Lung microvascular endothelial cell (primary cell): ENCODE measurements around the gene NPHS1. TPM values are rescaled to one million over a fixed set of nuclear protein-coding genes. Genes with fewer than 3 reads are reported as not detected.
"Not testable (repeated sequence)": the region's sequence is repeated elsewhere in the genome, so short reads cannot be mapped to it uniquely, and the experiment has no call there.

Source experiments
- DNase-seq, 2 donors: peaks; one replicate each; pipeline versions ENCODE4 v3.0.0 to v3.0.0-alpha.2; 2010; ENCODE audit warnings: low read depth in 2 of 2
- total RNA-seq: library from RNA; depleted of rRNA; stranded (reverse); fragments of >200 nt; gene quantifications from 2 replicates; pipeline ENCODE4 v1.2.1, GENCODE V29; 2014

The NPHS1 gene
- total RNA-seq, 1 donor from 2014 or later: not detected

GRCh38 chr19:35879770-35880317 is 27.5 kb upstream of the NPHS1 start:
- DNase-seq: peak; percentile 85 to 90

DNA sequence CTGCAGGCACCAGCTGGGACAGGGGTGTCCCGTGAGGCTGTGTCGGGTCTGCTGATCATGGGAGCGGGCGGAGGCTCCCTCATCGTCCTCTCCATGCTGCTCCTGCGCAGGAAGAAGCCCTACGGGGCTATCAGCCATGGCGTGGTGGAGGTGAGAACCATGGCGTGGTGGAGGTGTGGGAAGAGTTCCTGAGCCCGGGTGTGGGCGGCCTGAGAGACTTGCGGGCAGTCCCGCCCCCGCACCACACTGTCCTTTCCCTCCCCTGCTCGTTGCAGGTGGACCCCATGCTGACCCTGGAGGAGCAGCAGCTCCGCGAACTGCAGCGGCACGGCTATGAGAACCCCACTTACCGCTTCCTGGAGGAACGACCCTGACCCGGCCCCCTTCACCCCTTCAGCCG is 26.8 kb upstream of the NPHS1 start:
- DNase-seq: no peak

DNA sequence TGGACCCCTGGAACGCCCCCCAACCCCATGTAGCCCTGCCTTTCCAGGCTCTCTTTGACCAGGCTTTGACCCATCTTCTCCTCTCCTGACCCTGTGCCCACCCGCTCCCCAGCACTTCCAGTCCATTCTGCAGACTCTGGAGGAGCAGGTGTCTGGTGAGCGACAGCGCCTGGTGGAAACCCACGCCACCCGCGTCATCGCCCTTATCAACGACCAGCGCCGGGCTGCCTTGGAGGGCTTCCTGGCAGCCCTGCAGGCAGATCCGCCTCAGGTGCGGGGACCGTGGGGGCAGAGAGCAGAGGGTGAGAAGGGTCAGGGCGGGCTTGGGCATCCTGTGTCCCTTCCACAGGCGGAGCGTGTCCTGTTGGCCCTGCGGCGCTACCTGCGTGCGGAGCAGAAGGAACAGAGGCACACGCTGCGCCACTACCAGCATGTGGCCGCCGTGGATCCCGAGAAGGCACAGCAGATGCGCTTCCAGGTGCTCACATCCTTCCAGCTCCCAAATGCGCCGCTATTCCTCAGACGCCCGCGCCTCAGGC is 22.2 kb upstream of the NPHS1 start:
- DNase-seq: no peak

GRCh38 chr19:35872180-35872579 is 19.9 kb upstream of the NPHS1 start:
- no peak for DNase-seq

GRCh38 chr19:35871611-35872010 is 19.3 kb upstream of the NPHS1 start:
- no peak for DNase-seq

DNA sequence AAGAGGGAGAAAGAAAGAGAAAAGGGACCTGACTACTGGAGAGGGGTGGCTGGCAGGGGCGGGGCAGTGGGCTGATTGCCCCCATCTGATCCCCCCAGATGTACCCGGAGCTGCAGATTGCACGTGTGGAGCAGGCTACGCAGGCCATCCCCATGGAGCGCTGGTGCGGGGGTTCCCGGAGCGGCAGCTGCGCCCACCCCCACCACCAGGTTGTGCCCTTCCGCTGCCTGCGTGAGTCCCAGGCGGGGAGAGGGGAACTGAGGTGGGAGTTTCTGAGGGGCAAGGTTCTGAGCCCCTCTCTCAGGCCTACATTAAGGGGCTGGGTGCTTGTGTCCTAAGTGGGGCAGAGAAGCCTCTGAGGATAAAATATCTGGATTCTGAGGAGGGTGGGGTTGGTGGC is 18.5 kb upstream of the NPHS1 start:
- DNase-seq: no peak

GRCh38 chr19:35870124-35870736 is 17.9 kb upstream of the NPHS1 start:
- DNase-seq: not testable (repeated sequence)

GRCh38 chr19:35869327-35870123 is 17.2 kb upstream of the NPHS1 start:
- DNase-seq: peak; percentile 73 to 74

GRCh38 chr19:35868823-35869326 is 16.6 kb upstream of the NPHS1 start:
- no peak for DNase-seq

- DNase-seq: peak; percentile 32 to 59
These were observed 16.0 kb upstream of the NPHS1 start, which contains the start of gene APLP1 for GRCh38 chr19:35868172-35868822. APLP1 (plus strand) TSS chr19:35868574; CDS start chr19:35868637, 63 bp downstream.

- DNase-seq: no peak
These were observed 10.7 kb upstream of the NPHS1 start for GRCh38 chr19:35863018-35863417.

DNA sequence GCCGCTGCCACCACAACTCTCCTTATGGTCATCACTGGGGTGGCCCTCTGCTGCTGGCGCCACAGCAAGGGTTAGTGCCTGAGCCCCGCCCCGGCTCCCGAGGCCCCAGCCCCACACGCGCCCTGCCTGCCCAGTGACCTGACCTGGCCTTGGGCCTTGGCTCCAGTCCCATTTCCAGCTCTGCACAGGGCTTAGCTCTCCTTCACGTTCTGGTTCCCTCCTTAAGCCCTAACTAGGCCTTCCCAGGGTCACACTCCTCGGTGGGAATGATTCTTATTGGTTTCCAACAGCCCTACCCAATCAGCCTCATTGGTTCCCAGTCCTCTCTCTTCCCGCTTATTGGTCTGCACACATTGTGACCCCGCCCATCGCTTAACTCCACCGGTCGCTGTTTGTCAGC is 10.2 kb upstream of the NPHS1 start:
- DNase-seq: no peak

DNA sequence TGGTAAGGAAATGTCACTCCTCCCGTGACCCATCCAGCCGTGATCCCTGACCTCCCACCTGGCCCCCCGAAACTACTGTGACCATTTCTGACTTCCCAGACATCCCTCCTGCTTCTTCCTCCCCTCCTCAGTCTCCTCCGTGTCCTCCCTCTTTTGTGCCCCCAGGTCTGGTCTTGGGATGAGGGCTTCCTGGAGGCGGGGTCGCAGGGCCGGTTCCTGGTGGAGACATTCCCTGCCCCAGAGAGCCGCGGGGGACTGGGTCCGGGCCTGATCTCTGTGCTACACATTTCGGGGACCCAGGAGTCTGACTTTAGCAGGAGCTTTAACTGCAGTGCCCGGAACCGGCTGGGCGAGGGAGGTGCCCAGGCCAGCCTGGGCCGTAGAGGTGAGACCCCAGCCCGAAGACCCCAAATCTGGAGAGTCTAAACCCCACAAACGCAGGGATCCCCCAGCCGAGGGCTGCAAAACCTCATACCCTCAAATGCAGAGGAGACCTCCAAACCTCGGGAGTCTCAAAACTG is 9.4 kb upstream of the NPHS1 start:
- no peak for DNase-seq

DNA sequence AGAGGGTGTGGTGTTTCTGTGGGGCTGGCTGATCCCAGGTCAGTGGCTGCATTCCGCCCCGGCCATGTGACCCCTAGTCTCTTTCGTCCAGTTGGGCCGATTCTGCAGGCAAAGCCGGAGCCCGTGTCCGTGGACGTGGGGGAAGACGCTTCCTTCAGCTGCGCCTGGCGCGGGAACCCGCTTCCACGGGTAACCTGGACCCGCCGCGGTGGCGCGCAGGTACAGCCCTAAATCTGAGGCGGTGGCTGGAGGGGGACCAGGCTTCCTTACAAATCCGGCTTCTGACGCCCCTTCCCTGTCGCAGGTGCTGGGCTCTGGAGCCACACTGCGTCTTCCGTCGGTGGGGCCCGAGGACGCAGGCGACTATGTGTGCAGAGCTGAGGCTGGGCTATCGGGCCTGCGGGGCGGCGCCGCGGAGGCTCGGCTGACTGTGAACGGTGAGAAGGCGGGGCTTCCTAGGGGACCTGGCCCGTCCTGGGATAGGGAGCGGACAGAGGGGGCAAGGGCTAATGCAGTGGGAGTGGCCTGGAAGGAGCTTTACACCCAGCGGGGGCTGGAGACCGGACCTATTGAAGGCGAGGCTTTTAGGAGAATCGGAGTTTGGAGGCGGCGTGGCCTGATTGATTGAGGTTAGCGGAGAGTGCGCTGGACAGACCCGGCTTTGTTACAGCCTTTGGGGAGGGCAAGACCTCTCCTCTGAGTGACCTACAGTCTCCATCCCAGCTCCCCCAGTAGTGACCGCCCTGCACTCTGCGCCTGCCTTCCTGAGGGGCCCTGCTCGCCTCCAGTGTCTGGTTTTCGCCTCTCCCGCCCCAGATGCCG is 8.7 kb upstream of the NPHS1 start:
- DNase-seq: peak in 1 of 2 donors; percentile 20

GRCh38 chr19:35860436-35860817 is 8.1 kb upstream of the NPHS1 start:
- DNase-seq: no peak

- no peak for DNase-seq
These were observed 7.1 kb upstream of the NPHS1 start for GRCh38 chr19:35859414-35859813.

DNA sequence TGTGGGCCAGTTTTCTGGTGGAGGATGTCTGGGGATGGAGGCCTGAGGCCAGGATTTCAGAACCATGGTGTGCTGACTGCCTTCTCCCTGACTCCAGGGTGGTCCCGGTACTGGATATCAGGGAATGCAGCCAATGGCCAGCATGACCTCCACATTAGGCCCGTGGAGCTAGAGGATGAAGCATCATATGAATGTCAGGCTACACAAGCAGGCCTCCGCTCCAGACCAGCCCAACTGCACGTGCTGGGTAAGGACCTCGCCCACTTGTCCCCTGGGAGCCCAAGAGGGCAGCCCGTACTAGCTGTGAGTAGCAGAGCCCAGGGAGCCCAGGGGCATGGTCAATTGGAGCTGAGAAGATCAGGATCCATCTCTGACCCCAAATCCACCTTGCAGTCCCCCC is 6.0 kb upstream of the NPHS1 start:
- no peak for DNase-seq

GRCh38 chr19:35856546-35857149 is 4.3 kb upstream of the NPHS1 start, which contains the start of gene KIRREL2:
KIRREL2 (plus strand) TSS chr19:35856911; CDS start chr19:35857120, 209 bp downstream.
- no peak for DNase-seq

- DNase-seq: no peak
These were observed 893 bp upstream of the NPHS1 start for GRCh38 chr19:35853038-35853756.
